ENCODE data around the gene LIPA.

GRCh38 chr10:89283936-89284475, 32.4 kb upstream of the LIPA start:
- no peak for TF ChIP-seq EZH2 (IDR thresholded peaks at IDR 0.05; ENCODE audit: low read depth)
- TF ChIP-seq, protein P1, sequence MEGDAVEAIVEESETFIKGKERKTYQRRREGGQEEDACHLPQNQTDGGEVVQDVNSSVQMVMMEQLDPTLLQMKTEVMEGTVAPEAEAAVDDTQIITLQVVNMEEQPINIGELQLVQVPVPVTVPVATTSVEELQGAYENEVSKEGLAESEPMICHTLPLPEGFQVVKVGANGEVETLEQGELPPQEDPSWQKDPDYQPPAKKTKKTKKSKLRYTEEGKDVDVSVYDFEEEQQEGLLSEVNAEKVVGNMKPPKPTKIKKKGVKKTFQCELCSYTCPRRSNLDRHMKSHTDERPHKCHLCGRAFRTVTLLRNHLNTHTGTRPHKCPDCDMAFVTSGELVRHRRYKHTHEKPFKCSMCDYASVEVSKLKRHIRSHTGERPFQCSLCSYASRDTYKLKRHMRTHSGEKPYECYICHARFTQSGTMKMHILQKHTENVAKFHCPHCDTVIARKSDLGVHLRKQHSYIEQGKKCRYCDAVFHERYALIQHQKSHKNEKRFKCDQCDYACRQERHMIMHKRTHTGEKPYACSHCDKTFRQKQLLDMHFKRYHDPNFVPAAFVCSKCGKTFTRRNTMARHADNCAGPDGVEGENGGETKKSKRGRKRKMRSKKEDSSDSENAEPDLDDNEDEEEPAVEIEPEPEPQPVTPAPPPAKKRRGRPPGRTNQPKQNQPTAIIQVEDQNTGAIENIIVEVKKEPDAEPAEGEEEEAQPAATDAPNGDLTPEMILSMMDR (conservative IDR thresholded peaks at IDR 0.05) = no peak
